HG03039 (cell line): Measurements from ENCODE around the gene CCDC12.

Experiments used
- ATAC-seq: cut with Tn5 transposase; IDR thresholded peaks from one replicate; pipeline ENCODE4 v1.9.1; 2021; ENCODE audit warnings: mild to moderate bottlenecking, moderate library complexity; ENCODE audit not compliant: unreplicated experiment

Gene CCDC12

GRCh38 chr3:46882377-46883053, 94.0 kb downstream of the CCDC12 start:
- ATAC-seq = no peak

GRCh38 chr3:46881596-46882376, 94.8 kb downstream of the CCDC12 start:
- ATAC-seq = no peak

- no peak for ATAC-seq
Observed at GRCh38 chr3:46880884-46881595, 95.5 kb downstream of the CCDC12 start.

- no peak for ATAC-seq
Observed at GRCh38 chr3:46878781-46879436, 97.6 kb downstream of the CCDC12 start.

- no peak for ATAC-seq
Observed at GRCh38 chr3:46877406-46878125, 99.0 kb downstream of the CCDC12 start, which contains the start of gene PTH1R. TSS of gene PTH1R (plus strand) at chr3:46877721. CDS start at chr3:46883560, 5,839 bp downstream.

- no peak for ATAC-seq
Observed at GRCh38 chr3:46876313-46877300, 99.9 kb downstream of the CCDC12 start.

GRCh38 chr3:46875560-46875959, 101.0 kb downstream of the CCDC12 start:
- ATAC-seq = no peak

- no peak for ATAC-seq
Observed at GRCh38 chr3:46874430-46874829, 102.1 kb downstream of the CCDC12 start.

GRCh38 chr3:46873521-46873920, 103.0 kb downstream of the CCDC12 start:
- no peak for ATAC-seq
